ENCODE data around the gene ECPAS. TPM values are rescaled to one million over a fixed set of nuclear protein-coding genes. Genes with fewer than 3 reads are reported as not detected.

The ECPAS gene
- total RNA-seq, 1 donor from 2014 or later: 89.7 TPM

DNA sequence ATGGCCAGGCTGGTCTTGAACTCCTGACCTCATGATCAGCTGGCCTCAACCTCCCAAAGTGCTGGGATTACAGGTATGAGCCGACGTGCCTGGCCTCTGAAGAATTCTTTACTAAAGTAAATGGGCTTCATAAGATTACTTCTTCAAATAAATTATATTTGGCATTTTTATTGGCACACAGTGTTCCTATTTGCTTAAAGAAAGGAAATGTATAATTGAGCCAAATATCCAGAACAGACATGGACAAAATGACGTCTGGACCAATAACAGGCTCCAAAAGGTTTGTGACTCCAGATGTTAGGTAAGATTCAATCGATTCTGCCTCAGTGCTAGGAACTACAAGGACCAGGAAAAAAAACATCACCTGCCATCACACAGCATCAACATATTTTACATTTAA lies 40.7 kb downstream of the ECPAS start:
- H3K27me3 Mint-ChIP-seq (ENCODE audit: low read depth, unreplicated experiment): no peaks in the 10 kb centered on the region
- peaks cover 20% of the 10 kb centered on the region for H3K36me3 Mint-ChIP-seq (ENCODE audit: low read depth, unreplicated experiment)

DNA sequence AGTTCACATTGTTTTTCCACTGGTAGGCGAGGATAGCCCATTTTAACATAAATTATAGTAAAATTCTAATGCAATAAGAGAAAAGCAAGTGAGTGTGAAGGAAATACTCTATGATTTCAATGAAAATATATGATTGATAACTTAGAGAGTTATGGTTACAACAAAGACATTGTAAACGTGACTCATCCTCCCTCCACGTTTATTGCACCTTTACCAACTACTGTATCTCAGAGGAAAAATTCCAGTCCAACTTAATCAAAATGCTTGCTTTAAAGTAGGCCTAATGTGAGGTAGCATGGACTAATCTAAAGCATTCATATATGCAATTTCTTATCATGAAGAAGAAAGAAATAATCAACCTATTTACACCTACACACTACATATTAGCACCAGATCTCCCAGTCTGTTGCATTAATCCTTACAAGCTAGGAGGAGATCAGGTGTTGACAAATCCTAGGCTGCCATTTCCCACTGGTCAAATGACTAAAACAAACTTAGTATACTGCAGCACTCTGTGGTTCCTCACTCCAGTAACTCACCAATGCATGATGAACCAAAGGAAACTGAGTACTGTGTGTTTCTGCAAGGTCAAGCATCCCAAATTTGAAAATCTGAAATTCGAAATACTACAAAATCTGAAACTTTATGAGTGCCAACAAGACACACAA lies 41.7 kb downstream of the ECPAS start:
- peaks cover 32% of the 10 kb centered on the region for H3K36me3 ChIP-seq (ENCODE audit: insufficient read depth, low read length)
- H3K4me1 Mint-ChIP-seq (ENCODE audit: low read depth, unreplicated experiment): no peaks in the 10 kb centered on the region
- H3K9me3 Mint-ChIP-seq (ENCODE audit: unreplicated experiment): peaks cover 3% of the 10 kb centered on the region
- no peak overlapping the region for H3K4me3 ChIP-seq (ENCODE audit: insufficient read depth, low read depth, low read length)
- H3K4me2 ChIP-seq (ENCODE audit: low read length): no peak overlapping the region
- no peak overlapping the region for H3K4me3 Mint-ChIP-seq (ENCODE audit: unreplicated experiment)
- TF ChIP-seq, protein P1, sequence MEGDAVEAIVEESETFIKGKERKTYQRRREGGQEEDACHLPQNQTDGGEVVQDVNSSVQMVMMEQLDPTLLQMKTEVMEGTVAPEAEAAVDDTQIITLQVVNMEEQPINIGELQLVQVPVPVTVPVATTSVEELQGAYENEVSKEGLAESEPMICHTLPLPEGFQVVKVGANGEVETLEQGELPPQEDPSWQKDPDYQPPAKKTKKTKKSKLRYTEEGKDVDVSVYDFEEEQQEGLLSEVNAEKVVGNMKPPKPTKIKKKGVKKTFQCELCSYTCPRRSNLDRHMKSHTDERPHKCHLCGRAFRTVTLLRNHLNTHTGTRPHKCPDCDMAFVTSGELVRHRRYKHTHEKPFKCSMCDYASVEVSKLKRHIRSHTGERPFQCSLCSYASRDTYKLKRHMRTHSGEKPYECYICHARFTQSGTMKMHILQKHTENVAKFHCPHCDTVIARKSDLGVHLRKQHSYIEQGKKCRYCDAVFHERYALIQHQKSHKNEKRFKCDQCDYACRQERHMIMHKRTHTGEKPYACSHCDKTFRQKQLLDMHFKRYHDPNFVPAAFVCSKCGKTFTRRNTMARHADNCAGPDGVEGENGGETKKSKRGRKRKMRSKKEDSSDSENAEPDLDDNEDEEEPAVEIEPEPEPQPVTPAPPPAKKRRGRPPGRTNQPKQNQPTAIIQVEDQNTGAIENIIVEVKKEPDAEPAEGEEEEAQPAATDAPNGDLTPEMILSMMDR (IDR thresholded peaks at IDR 0.05; ENCODE audit: insufficient read depth, low read depth, low read length): no peak
- no peak for TF ChIP-seq EZH2 (IDR thresholded peaks at IDR 0.05; ENCODE audit: insufficient read depth, low read length)
- H3K9ac ChIP-seq (ENCODE audit: low read length): no peak overlapping the region
- FAIRE-seq: no peak
- no peaks in the 10 kb centered on the region for H3K9me3 ChIP-seq (ENCODE audit: insufficient read depth, low read depth, low read length)
- H4K20me1 ChIP-seq (ENCODE audit: insufficient read depth, low read length): peaks cover 6% of the 10 kb centered on the region
- no peak overlapping the region for H3K27ac ChIP-seq (ENCODE audit: low read depth, low read length)
- DNase-seq (ENCODE audit: low read depth): no peak
- H3K4me1 ChIP-seq (ENCODE audit: insufficient read depth, low read length): no peaks in the 10 kb centered on the region
- no peaks in the 10 kb centered on the region for H3K27me3 Mint-ChIP-seq (ENCODE audit: low read depth, unreplicated experiment)
- H3K36me3 Mint-ChIP-seq (ENCODE audit: low read depth, unreplicated experiment): peaks cover 20% of the 10 kb centered on the region
- no peaks in the 10 kb centered on the region for H3K27me3 ChIP-seq (ENCODE audit: insufficient read depth, low read length)
- no peak overlapping the region for H2AFZ ChIP-seq (ENCODE audit: low read depth, low read length)
- no peaks in the 10 kb centered on the region for H3K79me2 ChIP-seq (ENCODE audit: insufficient read depth, low read length)
- no peak overlapping the region for H3K27ac Mint-ChIP-seq (ENCODE audit: unreplicated experiment)

More for the DNA sequence above, 40.7 kb downstream of the ECPAS start:
- Histone ChIP-seq H3K27ac (ENCODE audit: low read depth, low read length) (no peak overlapping the region), H3K4me2 (ENCODE audit: low read length) (no peak overlapping the region), H3K9ac (ENCODE audit: low read length) (no peak overlapping the region), H4K20me1 (ENCODE audit: insufficient read depth, low read length) (peaks cover 5% of the 10 kb centered on the region), H2AFZ (ENCODE audit: low read depth, low read length) (no peak overlapping the region), H3K27me3 (ENCODE audit: insufficient read depth, low read length) (no peaks in the 10 kb centered on the region), H3K4me1 (ENCODE audit: insufficient read depth, low read length) (no peaks in the 10 kb centered on the region), H3K79me2 (ENCODE audit: insufficient read depth, low read length) (peaks cover 2% of the 10 kb centered on the region), H3K9me3 (ENCODE audit: insufficient read depth, low read depth, low read length) (no peaks in the 10 kb centered on the region), H3K4me3 (ENCODE audit: insufficient read depth, low read depth, low read length) (no peak overlapping the region), H3K36me3 (ENCODE audit: insufficient read depth, low read length) (peaks cover 27% of the 10 kb centered on the region)
- Mint-ChIP-seq H3K4me1 (ENCODE audit: low read depth, unreplicated experiment) (no peaks in the 10 kb centered on the region), H3K4me3 (ENCODE audit: unreplicated experiment) (no peak overlapping the region), H3K27ac (ENCODE audit: unreplicated experiment) (no peak overlapping the region), H3K9me3 (ENCODE audit: unreplicated experiment) (peaks cover 3% of the 10 kb centered on the region)
- FAIRE-seq: no peak
- no peak for TF ChIP-seq EZH2 (IDR thresholded peaks at IDR 0.05; ENCODE audit: insufficient read depth, low read length)
- TF ChIP-seq, protein P1 (IDR thresholded peaks at IDR 0.05; ENCODE audit: insufficient read depth, low read depth, low read length): no peak
- DNase-seq (ENCODE audit: low read depth): no peak

DNA sequence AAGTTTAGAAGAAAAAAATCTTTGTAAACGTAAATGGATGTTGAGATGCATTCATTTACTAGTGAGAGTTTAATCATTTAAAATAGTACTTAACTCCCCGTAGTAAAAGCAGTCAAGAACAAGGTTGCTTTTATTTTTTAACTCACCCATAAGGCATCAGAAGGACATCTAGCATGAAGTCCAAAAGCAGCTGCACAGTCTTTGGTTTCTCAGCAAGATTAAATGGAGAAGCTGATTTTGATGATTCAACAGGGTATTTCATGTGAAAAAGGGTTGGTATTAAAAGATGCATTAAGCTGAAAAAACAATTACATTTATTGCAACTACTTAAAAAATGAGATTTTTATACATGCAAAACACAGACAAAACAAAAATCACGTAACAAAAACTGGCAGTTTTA lies 44.0 kb downstream of the ECPAS start:
- H3K27me3 Mint-ChIP-seq (ENCODE audit: low read depth, unreplicated experiment): no peaks in the 10 kb centered on the region
- no peak overlapping the region for H3K4me3 ChIP-seq (ENCODE audit: insufficient read depth, low read depth, low read length)
- H3K36me3 ChIP-seq (ENCODE audit: insufficient read depth, low read length): peaks cover 44% of the 10 kb centered on the region
- no peaks in the 10 kb centered on the region for H3K79me2 ChIP-seq (ENCODE audit: insufficient read depth, low read length)
- no peak overlapping the region for H3K4me2 ChIP-seq (ENCODE audit: low read length)
- no peak for DNase-seq (ENCODE audit: low read depth)
- no peak overlapping the region for H3K9ac ChIP-seq (ENCODE audit: low read length)
- TF ChIP-seq EZH2 (IDR thresholded peaks at IDR 0.05; ENCODE audit: insufficient read depth, low read length): no peak
- TF ChIP-seq, protein P1 (IDR thresholded peaks at IDR 0.05; ENCODE audit: insufficient read depth, low read depth, low read length): no peak
- peaks cover 12% of the 10 kb centered on the region for H3K36me3 Mint-ChIP-seq (ENCODE audit: low read depth, unreplicated experiment)
- no peaks in the 10 kb centered on the region for H3K27me3 ChIP-seq (ENCODE audit: insufficient read depth, low read length)
- no peak overlapping the region for H3K27ac Mint-ChIP-seq (ENCODE audit: unreplicated experiment)
- H3K9me3 Mint-ChIP-seq (ENCODE audit: unreplicated experiment): no peaks in the 10 kb centered on the region
- FAIRE-seq: no peak
- H3K4me3 Mint-ChIP-seq (ENCODE audit: unreplicated experiment): no peak overlapping the region
- H3K27ac ChIP-seq (ENCODE audit: low read depth, low read length): no peak overlapping the region
- peaks cover 6% of the 10 kb centered on the region for H4K20me1 ChIP-seq (ENCODE audit: insufficient read depth, low read length)
- H3K9me3 ChIP-seq (ENCODE audit: insufficient read depth, low read depth, low read length): no peaks in the 10 kb centered on the region
- no peak overlapping the region for H2AFZ ChIP-seq (ENCODE audit: low read depth, low read length)
- peaks cover 4% of the 10 kb centered on the region for H3K4me1 Mint-ChIP-seq (ENCODE audit: low read depth, unreplicated experiment)
- no peaks in the 10 kb centered on the region for H3K4me1 ChIP-seq (ENCODE audit: insufficient read depth, low read length)

Data from astrocyte (in vitro differentiated cells and primary cell).